Mesenchymal stem cell (in vitro differentiated cells and primary cell): ENCODE data around the gene IFIT1.
"Not testable (repeated sequence)": the region's sequence is repeated elsewhere in the genome, so short reads cannot be mapped to it uniquely, and the experiment has no call there.

ENCODE experiments used
- DNase-seq: peaks from one replicate; pipeline ENCODE4 v3.0.0-alpha.2; 2013
- H2AFZ ChIP-seq: one replicate; pipeline ENCODE4 v1.6.1; 2013; ENCODE audit warnings: low read depth, mild to moderate bottlenecking, control low read depth, inconsistent platforms, low read length, moderate library complexity
- H2AK5ac ChIP-seq: 2 replicates; pipeline ENCODE4 v1.6.1; 2013; ENCODE audit warnings: low read length, moderate library complexity, mild to moderate bottlenecking, inconsistent platforms; ENCODE audit not compliant: severe bottlenecking
- H2BK120ac ChIP-seq: one replicate; pipeline ENCODE4 v1.6.1; 2013; ENCODE audit warnings: low read depth, mild to moderate bottlenecking, inconsistent platforms, low read length, moderate library complexity
- H2BK12ac ChIP-seq, 2 experiments: one replicate each; pipeline ENCODE4 v1.6.1; 2013; ENCODE audit warnings: inconsistent platforms in 2 of 2, low read length in 2 of 2, mild to moderate bottlenecking in 2 of 2, moderate library complexity in 2 of 2, control low read depth in 1 of 2
- H2BK15ac ChIP-seq: one replicate; pipeline ENCODE4 v1.6.1; 2013; ENCODE audit warnings: mild to moderate bottlenecking, low read depth, inconsistent platforms; ENCODE audit not compliant: poor library complexity, severe bottlenecking
- H2BK5ac ChIP-seq: 2 replicates; pipeline ENCODE4 v1.6.1; 2013; ENCODE audit warnings: low read depth, mild to moderate bottlenecking, low read length, control low read depth, inconsistent platforms; ENCODE audit not compliant: poor library complexity, severe bottlenecking
- H3K14ac ChIP-seq, 2 experiments: one replicate each; pipeline ENCODE4 v1.6.1; 2013; ENCODE audit warnings: inconsistent platforms in 2 of 2, low read length in 2 of 2, control low read depth in 1 of 2, mild to moderate bottlenecking in 1 of 2, moderate library complexity in 1 of 2
- H3K18ac ChIP-seq, 2 experiments: one replicate each; pipeline ENCODE4 v1.6.1; 2013; ENCODE audit warnings: inconsistent platforms in 2 of 2, low read length in 2 of 2, control low read depth in 1 of 2, low read depth in 1 of 2, mild to moderate bottlenecking in 1 of 2
- H3K23ac ChIP-seq, 2 experiments: one replicate each; pipeline ENCODE4 v1.6.1; 2013; ENCODE audit warnings: inconsistent platforms in 2 of 2, low read length in 2 of 2, mild to moderate bottlenecking in 2 of 2, moderate library complexity in 2 of 2, control low read depth in 1 of 2
- H3K27ac ChIP-seq: 2 replicates; pipeline ENCODE4 v1.5.1; 2013; ENCODE audit warnings: mild to moderate bottlenecking, moderate library complexity, low read length, control low read depth, inconsistent platforms; ENCODE audit not compliant: poor library complexity, severe bottlenecking
- H3K27me3 ChIP-seq, 2 experiments: 2 replicates each; pipeline versions ENCODE4 v1.6.1 to v1.7.0; 2013; ENCODE audit warnings: low read length in 2 of 2, mild to moderate bottlenecking in 2 of 2, moderate library complexity in 2 of 2, control low read depth in 1 of 2, inconsistent platforms in 1 of 2; ENCODE audit not compliant: control insufficient read depth in 1 of 2, insufficient read depth in 1 of 2
- H3K36me3 ChIP-seq, 2 experiments: 2 replicates each; pipeline versions ENCODE4 v1.6.1 to v1.7.0; 2013; ENCODE audit warnings: low read length in 2 of 2, control low read depth in 1 of 2, inconsistent platforms in 1 of 2, low read depth in 1 of 2, mild to moderate bottlenecking in 1 of 2; ENCODE audit not compliant: insufficient read depth in 2 of 2, control insufficient read depth in 1 of 2
- H3K4ac ChIP-seq, 2 experiments: one replicate each; pipeline ENCODE4 v1.6.1; 2013; ENCODE audit warnings: inconsistent platforms in 2 of 2, low read length in 2 of 2, mild to moderate bottlenecking in 2 of 2, moderate library complexity in 2 of 2, control low read depth in 1 of 2, low read depth in 1 of 2
- H3K4me1 ChIP-seq: 2 replicates; pipeline ENCODE4 v1.6.1; 2013; ENCODE audit warnings: low read depth, low read length, control low read depth; ENCODE audit not compliant: control insufficient read depth, insufficient read depth
- H3K4me2 ChIP-seq: 2 replicates; pipeline ENCODE4 v1.6.1; 2013; ENCODE audit warnings: low read length, mild to moderate bottlenecking, inconsistent platforms; ENCODE audit not compliant: poor library complexity, severe bottlenecking
- H3K4me3 ChIP-seq, 2 experiments: 2 replicates each; pipeline versions ENCODE4 v1.5.1 to v1.7.0; 2013; ENCODE audit warnings: low read length in 2 of 2, mild to moderate bottlenecking in 2 of 2, control low read depth in 1 of 2, low read depth in 1 of 2; ENCODE audit not compliant: insufficient read depth in 1 of 2
- H3K79me1 ChIP-seq: replicated peaks from 2 replicates; pipeline ENCODE4 v1.6.1; 2013; ENCODE audit warnings: mild to moderate bottlenecking, control low read depth, low read length, inconsistent platforms; ENCODE audit not compliant: poor library complexity, severe bottlenecking
- H3K9ac ChIP-seq: 2 replicates; pipeline ENCODE4 v1.7.0; 2013; ENCODE audit warnings: mild to moderate bottlenecking, low read length, moderate library complexity
- H3K9me3 ChIP-seq: 2 replicates; pipeline ENCODE4 v1.7.0; 2013; ENCODE audit warnings: mild to moderate bottlenecking, low read length; ENCODE audit not compliant: control insufficient read depth
- H4K8ac ChIP-seq: one replicate; pipeline ENCODE4 v1.6.1; 2013; ENCODE audit warnings: inconsistent platforms, mild to moderate bottlenecking, low read length, moderate library complexity
- H4K91ac ChIP-seq: one replicate; pipeline ENCODE4 v1.6.1; 2013; ENCODE audit warnings: mild to moderate bottlenecking, low read length, inconsistent platforms
- WGBS: methylation state at CpG from one replicate; pipeline ENCODE4 v1.1.7; 2013; ENCODE audit warnings: mixed read lengths; 5-methylcytosine and 5-hydroxymethylcytosine counted together

The IFIT1 gene

GRCh38 chr10:89389254-89389653 is 3.2 kb upstream of the IFIT1 start:
- no peaks in the 10 kb centered on the region for H3K79me1 ChIP-seq
- no peak overlapping the region for H3K4me2 ChIP-seq
- H3K14ac ChIP-seq, result no peak overlapping the region
- no peaks in the 10 kb centered on the region for H3K9me3 ChIP-seq
- no peak overlapping the region for H2AFZ ChIP-seq
- peak; percentile 42 for DNase-seq
- no peaks in the 10 kb centered on the region for H3K36me3 ChIP-seq
- no peak overlapping the region for H2BK15ac ChIP-seq
- H3K23ac ChIP-seq, result no peak overlapping the region
- H2BK120ac ChIP-seq, result no peak overlapping the region
- no peak overlapping the region for H3K4ac ChIP-seq
- H3K27ac ChIP-seq, result no peak overlapping the region
- WGBS, result 100% methylated on average over 1 of the region's 1 CpG
- H3K9ac ChIP-seq, result no peak overlapping the region
- H3K4me1 ChIP-seq, result peaks cover 4% of the 10 kb centered on the region
- no peak overlapping the region for H2BK12ac ChIP-seq
- no peaks in the 10 kb centered on the region for H3K27me3 ChIP-seq
- no peak overlapping the region for H3K18ac ChIP-seq
- no peak overlapping the region for H3K4me3 ChIP-seq
- no peak overlapping the region for H2AK5ac ChIP-seq
- H4K91ac ChIP-seq, result no peak overlapping the region
- H2BK5ac ChIP-seq, result no peak overlapping the region
- H4K8ac ChIP-seq, result no peak overlapping the region

GRCh38 chr10:89390476-89391225 is 1.8 kb upstream of the IFIT1 start:
- 96% methylated on average over 5 of the region's 5 CpGs for WGBS
- no peak overlapping the region for H2BK15ac ChIP-seq
- H3K4me2 ChIP-seq, result no peak overlapping the region

GRCh38 chr10:89391226-89391576 is 1.2 kb upstream of the IFIT1 start:
- H2AFZ ChIP-seq, H4K91ac ChIP-seq, H3K79me1 ChIP-seq, H2BK120ac ChIP-seq, H3K4me3 ChIP-seq, H3K14ac ChIP-seq, H3K36me3 ChIP-seq, H3K9ac ChIP-seq, H3K4ac ChIP-seq, H3K23ac ChIP-seq, H4K8ac ChIP-seq, H3K9me3 ChIP-seq, H3K27ac ChIP-seq, H2BK5ac ChIP-seq, H2BK12ac ChIP-seq, H2AK5ac ChIP-seq, H2BK15ac ChIP-seq, H3K4me1 ChIP-seq, H3K18ac ChIP-seq, DNase-seq, H3K4me2 ChIP-seq, H3K27me3 ChIP-seq: not testable (repeated sequence)
- 100% methylated on average over 2 of the region's 4 CpGs for WGBS

More at GRCh38 chr10:89390476-89391225, 1.8 kb upstream of the IFIT1 start:
- H3K27me3 ChIP-seq, result no peaks in the 10 kb centered on the region
- no peak overlapping the region for H3K4me3 ChIP-seq
- no peak overlapping the region for H4K8ac ChIP-seq
- H3K79me1 ChIP-seq, result peaks cover 3% of the 10 kb centered on the region
- no peak overlapping the region for H2AK5ac ChIP-seq
- no peak overlapping the region for H2BK5ac ChIP-seq
- no peak overlapping the region for H4K91ac ChIP-seq
- H2AFZ ChIP-seq, result no peak overlapping the region
- no peak overlapping the region for H2BK12ac ChIP-seq
- H2BK120ac ChIP-seq, result no peak overlapping the region
- peaks cover 0 to 3% of the 10 kb centered on the region in 2 experiments for H3K36me3 ChIP-seq
- H3K9me3 ChIP-seq, result no peaks in the 10 kb centered on the region
- H3K23ac ChIP-seq, result no peak overlapping the region
- no peak overlapping the region for H3K27ac ChIP-seq
- no peak overlapping the region for H3K9ac ChIP-seq
- no peak overlapping the region for H3K18ac ChIP-seq
- H3K14ac ChIP-seq, result no peak overlapping the region
- H3K4ac ChIP-seq, result no peak overlapping the region
- H3K4me1 ChIP-seq, result peaks cover 4% of the 10 kb centered on the region
- DNase-seq, result no peak

GRCh38 chr10:89392974-89393373 is 551 bp downstream of the IFIT1 start:
- H4K91ac ChIP-seq, result no peak overlapping the region
- peak overlapping the region; percentile 43 for H3K27ac ChIP-seq
- no peak overlapping the region for H2BK5ac ChIP-seq
- H2BK12ac ChIP-seq, result no peak overlapping the region
- peaks cover 4% of the 10 kb centered on the region for H3K4me1 ChIP-seq
- no peak overlapping the region for H4K8ac ChIP-seq
- H2BK15ac ChIP-seq, result no peak overlapping the region
- 9% methylated on average over 2 of the region's 2 CpGs for WGBS
- DNase-seq, result peak; percentile 98
- no peak overlapping the region for H3K14ac ChIP-seq
- peaks cover 3% of the 10 kb centered on the region for H3K79me1 ChIP-seq
- no peak overlapping the region for H2AFZ ChIP-seq
- H3K18ac ChIP-seq, result no peak overlapping the region
- H3K9me3 ChIP-seq, result no peaks in the 10 kb centered on the region
- peaks cover 0 to 15% of the 10 kb centered on the region in 2 experiments for H3K36me3 ChIP-seq
- H3K9ac ChIP-seq, result peak overlapping the region; percentile 94
- H2BK120ac ChIP-seq, result no peak overlapping the region
- H3K4ac ChIP-seq, result no peak overlapping the region
- H2AK5ac ChIP-seq, result no peak overlapping the region
- H3K4me3 ChIP-seq, result peak overlapping the region in 1 of 2 experiments; percentile 86
- H3K27me3 ChIP-seq, result no peaks in the 10 kb centered on the region
- H3K4me2 ChIP-seq, result peak overlapping the region; percentile 33
- H3K23ac ChIP-seq, result no peak overlapping the region
